Stimulated activated naive CD8-positive, alpha-beta T cell treated with anti-CD3 and anti-CD28 coated beads, Interleukin-15, Interleukin-2, amounts not matched to agents 100 ng/mL and 50 ng/mL, for 24 hours (primary cell): ENCODE results near the gene SLBP.

Experiments used
- H3K27ac Mint-ChIP-seq: one replicate; pipeline ENCODE4 v1.8.0; 2021; ENCODE audit warnings: mild to moderate bottlenecking, mixed read lengths
- H3K27me3 Mint-ChIP-seq: one replicate; pipeline ENCODE4 v1.8.0; 2021; ENCODE audit warnings: mixed read lengths
- H3K36me3 Mint-ChIP-seq: one replicate; pipeline ENCODE4 v1.8.0; 2021; ENCODE audit warnings: low read depth, mixed read lengths
- H3K4me1 Mint-ChIP-seq: one replicate; pipeline ENCODE4 v1.8.0; 2021; ENCODE audit warnings: low read depth, mixed read lengths
- H3K4me3 Mint-ChIP-seq: one replicate; pipeline ENCODE4 v1.8.0; 2021; ENCODE audit warnings: mild to moderate bottlenecking, mixed read lengths
- H3K9me3 Mint-ChIP-seq: one replicate; pipeline ENCODE4 v1.8.0; 2021; ENCODE audit warnings: mixed read lengths

SLBP gene

GRCh38 chr4:1752284-1753041 is 40.3 kb upstream of the SLBP start:
- H3K36me3 Mint-ChIP-seq, result no peaks in the 10 kb centered on the region
- no peaks in the 10 kb centered on the region for H3K27me3 Mint-ChIP-seq
- no peak overlapping the region for H3K4me3 Mint-ChIP-seq
- no peak overlapping the region for H3K27ac Mint-ChIP-seq
- H3K4me1 Mint-ChIP-seq, result no peaks in the 10 kb centered on the region
- no peaks in the 10 kb centered on the region for H3K9me3 Mint-ChIP-seq

- Mint-ChIP-seq H3K4me3 (no peak overlapping the region), H3K4me1 (no peaks in the 10 kb centered on the region), H3K27ac (no peak overlapping the region)
These were observed 39.8 kb upstream of the SLBP start for GRCh38 chr4:1751919-1752283.

GRCh38 chr4:1751155-1751918 is 39.2 kb upstream of the SLBP start:
- Mint-ChIP-seq H3K4me1 (no peaks in the 10 kb centered on the region), H3K4me3 (no peak overlapping the region), H3K36me3 (no peaks in the 10 kb centered on the region), H3K9me3 (no peaks in the 10 kb centered on the region), H3K27ac (no peak overlapping the region), H3K27me3 (no peaks in the 10 kb centered on the region)

More at GRCh38 chr4:1751919-1752283, 39.8 kb upstream of the SLBP start:
- no peaks in the 10 kb centered on the region for H3K9me3 Mint-ChIP-seq
- no peaks in the 10 kb centered on the region for H3K27me3 Mint-ChIP-seq
- H3K36me3 Mint-ChIP-seq, result no peaks in the 10 kb centered on the region

- no peak overlapping the region for H3K27ac Mint-ChIP-seq
- H3K4me3 Mint-ChIP-seq, result no peak overlapping the region
- no peaks in the 10 kb centered on the region for H3K4me1 Mint-ChIP-seq
- no peaks in the 10 kb centered on the region for H3K36me3 Mint-ChIP-seq
- H3K27me3 Mint-ChIP-seq, result no peaks in the 10 kb centered on the region
- no peaks in the 10 kb centered on the region for H3K9me3 Mint-ChIP-seq
These were observed 38.4 kb upstream of the SLBP start for GRCh38 chr4:1750381-1751154.

- Mint-ChIP-seq H3K4me3 (no peak overlapping the region), H3K9me3 (no peaks in the 10 kb centered on the region), H3K36me3 (peaks cover 6% of the 10 kb centered on the region), H3K27ac (no peak overlapping the region), H3K4me1 (no peaks in the 10 kb centered on the region), H3K27me3 (no peaks in the 10 kb centered on the region)
These were observed 37.7 kb upstream of the SLBP start for GRCh38 chr4:1749826-1750225.

GRCh38 chr4:1749370-1749769 is 37.3 kb upstream of the SLBP start:
- Mint-ChIP-seq H3K27me3 (no peaks in the 10 kb centered on the region), H3K4me1 (no peaks in the 10 kb centered on the region), H3K36me3 (peaks cover 7% of the 10 kb centered on the region), H3K9me3 (no peaks in the 10 kb centered on the region), H3K27ac (no peak overlapping the region), H3K4me3 (no peak overlapping the region)

- Mint-ChIP-seq H3K27ac (no peak overlapping the region), H3K36me3 (peaks cover 11% of the 10 kb centered on the region), H3K4me1 (no peaks in the 10 kb centered on the region), H3K4me3 (no peak overlapping the region), H3K9me3 (no peaks in the 10 kb centered on the region), H3K27me3 (no peaks in the 10 kb centered on the region)
These were observed 36.4 kb upstream of the SLBP start for GRCh38 chr4:1748465-1748995.

- Mint-ChIP-seq H3K27me3 (no peaks in the 10 kb centered on the region), H3K36me3 (peaks cover 14% of the 10 kb centered on the region), H3K9me3 (no peaks in the 10 kb centered on the region), H3K27ac (no peak overlapping the region), H3K4me3 (no peak overlapping the region), H3K4me1 (no peaks in the 10 kb centered on the region)
These were observed 35.5 kb upstream of the SLBP start for GRCh38 chr4:1747603-1747967.

GRCh38 chr4:1746919-1747602 is 34.9 kb upstream of the SLBP start:
- no peak overlapping the region for H3K27ac Mint-ChIP-seq
- H3K9me3 Mint-ChIP-seq, result no peaks in the 10 kb centered on the region
- no peaks in the 10 kb centered on the region for H3K4me1 Mint-ChIP-seq
- no peak overlapping the region for H3K4me3 Mint-ChIP-seq
- H3K27me3 Mint-ChIP-seq, result no peaks in the 10 kb centered on the region
- peaks cover 17% of the 10 kb centered on the region for H3K36me3 Mint-ChIP-seq

GRCh38 chr4:1746265-1746691 is 34.2 kb upstream of the SLBP start:
- no peak overlapping the region for H3K4me3 Mint-ChIP-seq
- H3K9me3 Mint-ChIP-seq, result no peaks in the 10 kb centered on the region
- no peaks in the 10 kb centered on the region for H3K4me1 Mint-ChIP-seq
- H3K27ac Mint-ChIP-seq, result no peak overlapping the region
- no peaks in the 10 kb centered on the region for H3K27me3 Mint-ChIP-seq
- peaks cover 23% of the 10 kb centered on the region for H3K36me3 Mint-ChIP-seq

- H3K9me3 Mint-ChIP-seq, result no peaks in the 10 kb centered on the region
These were observed 33.6 kb upstream of the SLBP start for GRCh38 chr4:1745697-1746096.

GRCh38 chr4:1745165-1745564 is 33.0 kb upstream of the SLBP start:
- H3K36me3 Mint-ChIP-seq, result peaks cover 34% of the 10 kb centered on the region
- no peak overlapping the region for H3K4me3 Mint-ChIP-seq

More at GRCh38 chr4:1745697-1746096, 33.6 kb upstream of the SLBP start:
- no peaks in the 10 kb centered on the region for H3K27me3 Mint-ChIP-seq
- no peaks in the 10 kb centered on the region for H3K4me1 Mint-ChIP-seq
- peaks cover 29% of the 10 kb centered on the region for H3K36me3 Mint-ChIP-seq
- H3K4me3 Mint-ChIP-seq, result no peak overlapping the region
- H3K27ac Mint-ChIP-seq, result no peak overlapping the region

GRCh38 chr4:1744552-1744951 is 32.4 kb upstream of the SLBP start:
- peaks cover 35% of the 10 kb centered on the region for H3K36me3 Mint-ChIP-seq
- H3K9me3 Mint-ChIP-seq, result no peaks in the 10 kb centered on the region
- H3K4me3 Mint-ChIP-seq, result no peak overlapping the region
- no peaks in the 10 kb centered on the region for H3K27me3 Mint-ChIP-seq
- no peaks in the 10 kb centered on the region for H3K4me1 Mint-ChIP-seq
- H3K27ac Mint-ChIP-seq, result no peak overlapping the region

More at GRCh38 chr4:1745165-1745564, 33.0 kb upstream of the SLBP start:
- Mint-ChIP-seq H3K27ac (no peak overlapping the region), H3K4me1 (no peaks in the 10 kb centered on the region), H3K27me3 (no peaks in the 10 kb centered on the region), H3K9me3 (no peaks in the 10 kb centered on the region)

GRCh38 chr4:1743975-1744374 is 31.9 kb upstream of the SLBP start:
- Mint-ChIP-seq H3K4me3 (no peak overlapping the region), H3K27me3 (no peaks in the 10 kb centered on the region), H3K27ac (no peak overlapping the region), H3K36me3 (peaks cover 39% of the 10 kb centered on the region), H3K4me1 (no peaks in the 10 kb centered on the region), H3K9me3 (no peaks in the 10 kb centered on the region)
